Measurements from ENCODE around the gene IP6K3.

The IP6K3 gene

DNA sequence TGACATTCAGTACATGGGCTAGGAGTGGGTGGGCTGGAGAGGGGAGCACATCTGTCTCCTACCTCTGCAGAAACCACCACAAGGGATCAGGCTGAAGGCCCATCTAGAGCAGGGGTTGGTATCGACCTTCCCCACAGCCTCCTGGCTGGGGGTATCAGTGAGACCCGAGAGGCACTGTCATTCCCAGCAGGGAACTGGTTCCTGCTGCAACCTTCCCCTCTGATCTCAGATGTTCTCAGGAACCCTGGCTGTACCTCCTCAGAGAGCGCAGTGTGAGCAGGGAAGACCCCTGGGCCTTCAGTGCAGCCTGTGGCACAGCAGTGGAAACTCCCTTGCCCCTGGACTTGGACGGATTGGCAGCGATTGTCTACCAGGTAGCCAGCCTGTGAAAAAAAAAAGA is 7.8 kb downstream of the IP6K3 start:
- DNase-seq = no peak

DNA sequence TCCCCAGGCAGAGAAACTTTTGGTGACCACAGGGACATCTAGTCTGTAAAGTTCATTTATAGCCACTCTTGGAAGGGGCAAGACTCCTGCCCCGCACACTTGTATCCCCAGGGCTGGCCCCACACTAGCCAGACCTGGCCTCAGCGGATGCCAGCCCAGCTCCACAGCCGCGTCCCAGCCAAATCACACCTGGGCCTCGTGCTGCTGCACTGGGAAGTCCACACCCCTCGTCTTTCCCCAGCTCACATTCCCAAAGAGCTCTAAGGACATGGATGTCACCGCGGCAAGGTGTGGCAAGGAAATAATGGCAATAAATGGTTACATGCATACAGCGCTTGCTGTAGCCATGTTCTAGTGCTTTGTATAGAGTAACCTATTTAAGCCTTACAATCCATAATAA is 8.6 kb downstream of the IP6K3 start:
- no peak for DNase-seq

DNA sequence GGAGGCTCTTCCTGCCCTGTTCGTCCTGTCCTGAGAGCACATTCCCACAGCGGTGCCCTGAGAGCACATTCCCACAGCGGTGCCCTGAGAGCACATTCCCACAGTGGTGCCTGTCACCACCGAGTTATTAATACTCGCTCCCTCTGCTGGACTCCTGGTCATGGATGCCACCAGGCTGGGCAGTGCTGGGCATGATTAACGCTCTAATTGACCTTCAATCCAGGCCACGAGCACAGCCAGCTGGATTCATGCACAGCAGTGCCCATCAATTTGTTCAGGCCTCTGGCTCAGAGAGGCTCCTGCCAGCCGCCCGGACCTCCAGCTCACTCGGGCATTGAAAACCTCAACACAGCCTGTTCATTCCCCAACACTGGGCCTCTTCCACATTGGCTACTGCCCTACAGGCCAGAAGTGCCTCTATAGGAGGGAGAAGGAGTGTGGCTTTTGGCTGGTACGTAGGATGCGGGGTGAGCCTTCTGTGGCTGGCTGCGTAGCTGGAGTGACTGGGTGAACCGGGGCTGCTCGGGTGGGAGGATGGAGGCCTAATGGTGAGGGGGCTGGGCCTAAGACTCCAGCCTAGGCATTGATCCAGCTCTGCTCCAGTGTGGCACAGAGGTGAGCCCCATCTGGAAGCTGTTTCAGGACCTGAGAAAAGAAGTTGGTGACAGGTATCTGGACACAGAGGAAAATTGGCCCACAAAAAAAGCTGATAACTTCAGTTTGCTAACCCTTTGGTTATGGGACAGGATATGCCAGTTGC is 9.3 kb downstream of the IP6K3 start:
- DNase-seq = no peak

DNA sequence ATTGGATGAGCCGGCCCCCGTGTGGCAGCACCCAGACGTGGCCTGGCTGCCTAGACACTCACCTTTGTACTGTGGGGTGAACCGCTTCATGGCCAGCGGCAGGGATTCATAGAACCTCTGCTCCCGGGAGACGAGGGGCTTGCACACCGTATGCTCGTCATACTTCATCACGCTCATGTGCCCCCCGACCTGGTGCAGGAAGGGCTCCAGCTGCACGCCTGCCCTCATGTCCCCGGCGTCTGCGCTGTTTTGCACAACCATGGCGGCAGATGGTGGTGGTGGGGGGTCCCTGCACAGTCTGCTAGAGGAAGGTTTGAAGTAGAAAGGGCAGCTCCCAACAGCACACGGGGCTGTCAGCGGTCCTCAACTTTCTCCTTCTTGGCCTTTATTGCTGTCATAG is 11.5 kb downstream of the IP6K3 start:
- DNase-seq = no peak

DNA sequence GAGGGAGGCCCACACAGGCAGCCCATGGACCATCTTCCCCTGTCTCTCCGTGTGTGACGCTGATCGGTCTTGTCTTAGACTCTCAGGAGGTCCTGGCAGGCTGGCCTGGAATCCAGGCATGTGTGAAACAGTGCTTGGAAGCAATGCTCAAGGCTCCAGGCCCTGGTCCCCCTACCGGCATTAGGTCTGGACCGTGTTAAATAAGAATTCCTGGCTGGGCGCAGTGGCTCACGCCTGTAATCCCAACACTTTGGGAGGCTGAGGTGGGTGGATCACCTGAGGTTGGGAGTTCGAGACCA is 13.0 kb downstream of the IP6K3 start:
- DNase-seq = no peak

DNA sequence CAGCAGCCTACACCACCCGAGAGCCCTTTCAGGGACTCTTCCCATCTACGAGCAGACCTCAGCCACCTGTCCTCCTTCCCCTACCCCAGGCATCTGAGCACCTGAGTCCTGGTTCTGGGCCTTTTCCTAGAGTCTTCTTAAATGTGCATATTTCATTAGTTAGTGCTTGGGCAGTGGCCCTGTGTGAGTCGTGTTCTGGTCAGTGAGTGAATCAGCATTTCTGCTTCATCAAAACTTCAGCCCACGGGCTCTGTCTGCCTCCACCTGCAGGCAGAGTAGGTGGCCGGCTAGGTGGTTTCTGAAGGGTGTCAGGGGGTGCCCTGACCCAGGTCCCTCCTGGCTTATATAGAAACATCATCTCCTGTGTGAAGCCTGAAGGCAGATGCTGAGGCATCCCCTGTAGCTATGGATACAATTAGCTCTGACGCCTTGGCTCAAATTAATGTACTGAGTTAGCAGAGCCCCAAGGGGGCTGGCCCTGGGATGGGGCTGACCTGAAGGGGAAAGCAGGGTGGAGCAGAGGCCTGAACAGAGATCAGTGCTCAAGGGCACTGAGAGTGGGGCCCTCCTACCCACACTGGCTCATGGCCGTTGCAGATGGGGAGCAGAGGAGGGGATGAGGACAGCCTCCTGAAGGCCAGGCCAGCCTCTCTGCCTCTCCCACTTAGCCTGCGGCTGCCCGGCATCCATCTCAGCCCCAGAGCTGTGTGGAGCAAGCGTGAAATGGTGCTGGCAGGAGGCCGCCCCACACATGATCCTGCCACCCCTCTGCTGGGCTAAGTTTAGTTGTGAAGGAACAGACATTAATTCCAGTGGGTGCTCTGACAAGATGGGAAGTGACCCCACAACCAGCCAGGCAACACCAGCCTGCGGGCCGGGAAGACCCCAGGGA is 13.6 kb downstream of the IP6K3 start:
- no peak for DNase-seq

DNA sequence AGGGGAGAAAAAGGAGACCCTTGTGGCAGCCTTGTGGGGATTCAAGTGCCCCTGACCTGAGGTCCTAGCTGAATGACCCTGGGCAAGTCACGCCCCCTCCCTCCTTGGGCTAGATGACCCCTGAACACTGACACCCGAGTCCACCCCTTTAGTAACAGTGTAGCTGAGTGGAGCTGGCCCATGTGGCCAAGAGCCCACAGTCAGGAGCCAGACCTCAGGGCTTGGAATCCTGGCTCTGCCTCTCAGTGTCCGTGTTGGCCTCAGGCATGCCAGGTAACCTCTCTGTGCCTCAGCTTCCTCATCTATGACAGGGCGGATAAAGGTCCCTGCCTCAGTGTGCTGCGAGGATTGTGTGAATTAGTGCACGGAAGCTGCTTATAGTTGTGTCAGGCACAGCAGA is 14.3 kb downstream of the IP6K3 start:
- DNase-seq = no peak

DNA sequence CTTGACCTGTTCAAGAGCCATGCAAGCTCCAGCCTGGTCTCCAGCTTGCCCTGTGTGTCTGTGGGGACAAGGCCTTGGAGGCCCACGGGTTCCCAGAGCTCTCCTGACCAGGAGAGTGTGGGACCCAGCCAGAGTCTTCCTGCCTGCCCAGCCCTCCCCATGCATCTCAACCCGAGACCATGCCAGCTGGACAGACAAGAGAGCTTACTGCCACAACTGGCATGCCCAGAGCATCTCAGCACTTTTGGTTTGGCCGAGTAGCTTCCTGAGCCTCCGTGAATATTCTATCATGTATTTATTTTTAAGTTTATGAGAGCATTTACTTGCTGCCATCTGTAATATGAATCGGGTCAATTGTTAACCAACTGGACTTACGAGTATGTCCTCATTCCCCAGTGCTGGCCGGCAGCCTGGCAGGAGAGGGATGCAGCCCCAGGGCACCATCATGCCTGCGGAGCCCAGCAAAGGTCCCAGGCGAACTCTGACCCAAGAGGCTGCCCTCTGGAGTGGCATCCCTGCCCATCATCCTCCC is 14.9 kb downstream of the IP6K3 start:
- DNase-seq = no peak

DNA sequence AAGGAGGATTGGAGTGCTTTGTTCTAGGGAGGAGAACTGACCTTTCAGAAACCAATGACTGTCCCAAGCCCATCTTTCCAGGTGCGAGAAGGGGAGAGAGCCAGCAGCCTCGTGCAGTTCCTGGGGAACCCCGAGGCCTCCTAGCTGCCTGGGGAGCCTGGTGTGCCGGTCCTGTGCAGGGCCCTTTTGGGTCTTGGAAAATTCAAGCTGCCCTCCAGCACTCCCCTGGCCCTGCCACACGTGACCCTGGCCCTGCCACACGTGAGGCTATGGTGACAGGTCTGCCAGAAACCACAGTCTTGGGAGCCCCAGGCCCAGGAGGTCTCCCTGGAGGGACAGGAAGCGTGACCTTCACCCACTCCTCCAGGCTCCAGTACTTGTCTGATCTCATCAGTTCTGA is 15.7 kb downstream of the IP6K3 start:
- DNase-seq = no peak

DNA sequence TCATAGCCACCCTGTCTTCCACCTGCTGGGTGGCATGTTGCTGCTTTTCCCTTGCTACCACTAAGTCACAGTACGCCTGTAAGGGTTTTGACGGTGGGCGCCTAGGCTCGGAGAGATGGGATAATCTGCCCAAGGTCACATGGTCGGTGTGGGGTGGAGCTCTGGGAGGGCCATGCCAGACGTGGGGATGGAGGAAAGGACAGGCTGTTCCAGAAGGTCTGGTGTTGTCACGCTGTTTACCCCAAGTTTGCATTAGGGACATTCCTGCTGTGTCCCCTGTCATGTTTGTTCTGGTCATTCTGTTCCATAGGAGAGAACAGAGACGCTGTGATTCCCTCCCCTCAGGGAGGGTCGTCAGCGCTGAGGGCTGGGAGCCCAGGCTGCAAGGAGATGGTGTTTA is 16.1 kb downstream of the IP6K3 start:
- DNase-seq = no peak

DNA sequence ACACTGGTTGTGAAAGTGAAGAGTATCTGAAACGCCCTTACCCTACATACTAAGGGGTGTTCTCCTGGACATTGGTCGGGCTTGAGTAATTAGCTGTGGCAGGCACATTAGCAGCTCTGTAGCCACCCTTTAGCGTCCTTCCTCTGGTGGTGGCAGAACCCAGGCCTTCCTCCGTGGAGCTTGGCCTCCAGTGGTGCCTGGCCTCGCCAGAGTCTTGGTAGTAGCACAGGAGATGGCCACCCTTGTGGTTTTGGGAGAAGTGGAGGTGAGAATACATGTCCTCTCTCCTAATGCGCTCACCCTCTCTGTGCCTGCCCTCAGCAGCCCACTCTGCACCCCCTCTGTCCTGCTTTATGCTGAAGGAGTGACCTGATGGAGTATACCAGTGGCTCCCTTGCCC is 17.6 kb downstream of the IP6K3 start:
- DNase-seq = no peak

DNA sequence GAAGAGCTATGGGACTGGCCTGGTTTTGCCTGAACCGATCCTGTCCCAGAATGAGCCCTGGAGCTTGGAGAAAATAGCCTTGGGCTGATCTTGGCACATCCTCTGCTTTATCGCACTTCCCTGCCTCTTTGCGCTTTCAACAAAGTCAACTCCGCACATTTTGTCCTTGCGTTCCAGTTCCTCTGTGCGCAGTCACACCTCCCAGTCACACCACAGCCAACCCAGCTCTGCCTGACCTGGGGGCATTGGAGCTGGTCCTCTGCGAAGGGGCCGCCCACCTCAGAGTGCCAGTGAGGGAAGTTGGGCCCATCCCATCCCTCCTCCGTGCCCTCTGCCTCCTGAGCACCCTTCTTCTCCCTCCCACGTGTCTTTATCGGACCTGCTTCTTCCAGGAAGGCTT is 18.3 kb downstream of the IP6K3 start:
- DNase-seq = no peak

DNA sequence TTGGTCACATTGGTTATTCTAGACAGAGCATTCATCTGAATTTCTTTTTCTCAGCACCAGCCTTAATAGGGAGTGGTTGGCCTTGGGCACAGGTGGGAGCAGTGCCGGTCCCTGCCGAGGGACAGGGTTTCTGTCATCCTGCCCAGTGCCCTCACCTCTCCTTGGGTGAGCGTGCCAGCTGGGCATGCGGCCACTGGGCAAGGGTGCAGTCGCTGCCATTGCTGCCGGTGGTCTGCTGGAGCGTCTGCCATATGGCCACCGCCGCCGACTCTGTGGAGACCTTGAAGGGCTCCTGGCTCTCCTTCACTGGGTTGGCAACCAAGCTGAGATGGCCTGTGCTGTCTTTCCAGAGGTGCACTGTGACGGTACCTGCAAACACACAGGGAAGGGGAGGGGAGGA is 18.8 kb downstream of the IP6K3 start:
- no peak for DNase-seq

DNA sequence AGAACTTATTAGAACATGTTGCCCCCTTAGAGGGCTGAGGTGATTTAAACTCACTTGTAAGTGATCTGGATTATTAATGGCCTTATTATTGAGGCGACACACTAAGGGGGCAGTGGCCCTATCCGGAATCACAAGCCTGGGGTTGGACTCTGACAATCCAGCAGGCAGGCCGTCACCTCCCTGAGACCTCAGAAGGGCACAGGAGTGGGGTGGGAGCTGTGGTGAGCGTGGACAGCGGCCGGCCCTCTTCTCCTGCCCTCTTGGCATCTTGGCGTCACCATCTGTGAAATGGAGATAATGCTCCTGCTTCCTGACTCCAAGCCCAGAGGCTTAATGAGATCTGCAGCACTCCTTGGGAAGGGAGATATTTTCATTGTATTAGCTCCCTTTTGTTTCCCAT is 19.6 kb downstream of the IP6K3 start:
- no peak for DNase-seq

DNA sequence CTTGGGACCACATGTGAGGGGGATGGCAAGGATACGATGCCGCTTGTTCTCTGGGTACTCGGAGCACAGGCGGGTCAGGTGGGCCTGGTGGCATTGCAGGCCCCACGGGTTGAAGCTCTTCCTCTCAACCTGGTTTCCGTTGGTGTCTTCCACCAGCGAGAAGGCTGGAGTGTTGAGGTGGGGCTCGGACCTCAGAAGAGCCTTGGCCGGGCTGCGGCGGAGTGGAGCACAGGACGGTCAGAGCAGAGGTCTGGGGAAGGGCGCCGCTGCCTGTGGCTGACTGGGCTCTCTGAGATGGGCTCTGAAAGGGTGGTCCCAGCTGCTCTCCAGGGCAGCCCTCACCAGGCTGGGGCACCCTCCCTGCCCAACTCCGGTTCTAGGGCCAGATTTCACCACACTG is 20.0 kb downstream of the IP6K3 start:
- no peak for DNase-seq

DNA sequence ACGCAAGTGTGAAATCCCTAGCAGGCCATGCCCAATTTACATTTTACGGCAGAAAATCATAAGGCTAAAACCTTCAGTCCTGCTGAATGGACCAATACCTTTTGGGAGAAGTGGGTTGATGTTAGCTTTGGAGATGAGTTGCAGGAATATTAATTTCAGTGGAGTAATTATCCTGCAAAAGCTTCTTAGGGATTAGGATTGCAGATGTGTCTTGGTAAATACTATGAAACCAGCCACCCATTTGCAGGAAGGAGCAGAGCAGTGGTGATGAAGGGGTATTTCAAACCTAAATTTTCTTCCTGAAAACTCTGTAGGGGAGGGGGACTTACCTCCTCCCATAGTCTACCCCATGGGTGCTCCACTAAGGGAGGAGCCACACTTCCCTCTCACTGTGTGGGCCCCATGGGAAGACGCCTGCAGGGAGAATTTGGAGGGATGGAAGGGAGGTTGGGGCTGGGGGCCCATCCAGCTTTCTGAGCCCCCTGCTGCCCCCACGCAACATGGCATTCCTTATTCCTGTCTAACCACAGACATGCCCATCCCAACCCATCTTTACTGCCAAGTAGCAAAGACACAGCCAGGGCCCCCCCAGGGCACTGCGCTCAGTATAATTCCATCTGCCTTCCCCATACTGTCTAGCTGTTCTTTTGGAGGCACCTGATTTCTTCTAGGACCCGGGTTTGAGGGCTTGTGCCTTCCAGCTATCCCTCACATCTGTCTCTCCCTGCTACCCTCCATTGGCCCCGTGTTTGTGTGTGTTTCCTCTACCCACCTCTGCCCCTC is 20.6 kb downstream of the IP6K3 start:
- DNase-seq = no peak

DNA sequence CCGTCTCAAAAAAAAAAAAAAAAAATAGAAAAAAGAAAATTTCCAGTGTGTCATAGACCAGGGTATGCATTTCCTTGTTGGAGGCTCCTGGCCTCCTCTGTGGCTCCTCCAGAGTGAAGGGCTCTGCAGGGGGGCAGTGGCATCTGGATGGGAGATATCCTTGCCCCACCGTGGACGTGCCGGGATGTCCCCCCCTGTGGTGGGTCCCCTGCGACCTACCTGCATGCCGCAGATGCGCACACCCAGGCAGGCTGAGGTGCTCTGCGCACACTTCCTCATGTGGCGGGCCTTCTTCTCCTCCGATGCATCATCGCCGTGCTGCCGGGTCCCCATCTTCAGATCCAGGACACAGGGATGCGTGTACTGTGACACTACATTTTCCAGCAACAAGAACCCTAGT is 21.5 kb downstream of the IP6K3 start:
- no peak for DNase-seq

DNA sequence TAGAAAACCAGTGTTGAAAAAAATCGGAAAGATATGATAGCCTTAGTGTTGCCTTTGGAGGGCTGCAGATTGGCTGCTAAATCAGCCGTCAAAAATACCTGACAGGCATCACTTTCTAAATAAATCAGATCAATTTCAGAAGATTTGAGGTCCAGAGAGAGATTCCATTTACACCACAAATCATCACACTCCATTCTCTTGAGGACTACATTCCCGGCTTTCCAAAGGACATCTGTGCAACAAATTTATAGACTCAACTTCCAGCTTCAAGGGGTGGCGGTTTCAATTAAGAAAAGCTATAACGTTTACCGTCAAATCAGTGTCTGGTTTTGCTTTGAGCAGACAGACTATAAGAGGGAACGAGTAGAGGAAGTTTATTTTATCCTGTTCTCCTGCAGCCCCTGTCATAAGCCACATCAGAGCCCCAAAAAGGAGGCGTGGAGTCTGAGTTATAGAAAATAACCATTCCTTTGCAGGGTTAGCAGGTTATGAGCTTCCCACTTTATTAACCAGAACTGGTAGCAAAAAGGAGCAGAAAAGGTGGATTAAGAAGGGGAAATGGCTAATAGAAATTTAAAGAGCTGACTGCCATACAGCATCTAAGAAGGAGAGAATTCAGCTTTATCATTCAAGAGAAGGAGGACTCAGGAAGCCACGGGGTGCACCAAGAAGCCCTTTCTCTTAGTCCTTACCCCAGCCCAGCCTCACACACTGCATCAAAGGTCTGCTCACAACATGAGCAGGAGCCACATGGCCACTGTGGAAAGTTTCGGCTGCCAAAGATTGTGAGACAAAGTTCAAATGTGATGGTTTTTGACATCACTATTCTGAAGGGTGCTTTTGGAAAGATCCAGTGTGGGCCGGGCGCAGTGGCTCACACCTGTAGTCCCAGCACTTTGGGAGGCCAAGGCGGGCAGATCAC is 22.3 kb downstream of the IP6K3 start:
- no peak for DNase-seq

DNA sequence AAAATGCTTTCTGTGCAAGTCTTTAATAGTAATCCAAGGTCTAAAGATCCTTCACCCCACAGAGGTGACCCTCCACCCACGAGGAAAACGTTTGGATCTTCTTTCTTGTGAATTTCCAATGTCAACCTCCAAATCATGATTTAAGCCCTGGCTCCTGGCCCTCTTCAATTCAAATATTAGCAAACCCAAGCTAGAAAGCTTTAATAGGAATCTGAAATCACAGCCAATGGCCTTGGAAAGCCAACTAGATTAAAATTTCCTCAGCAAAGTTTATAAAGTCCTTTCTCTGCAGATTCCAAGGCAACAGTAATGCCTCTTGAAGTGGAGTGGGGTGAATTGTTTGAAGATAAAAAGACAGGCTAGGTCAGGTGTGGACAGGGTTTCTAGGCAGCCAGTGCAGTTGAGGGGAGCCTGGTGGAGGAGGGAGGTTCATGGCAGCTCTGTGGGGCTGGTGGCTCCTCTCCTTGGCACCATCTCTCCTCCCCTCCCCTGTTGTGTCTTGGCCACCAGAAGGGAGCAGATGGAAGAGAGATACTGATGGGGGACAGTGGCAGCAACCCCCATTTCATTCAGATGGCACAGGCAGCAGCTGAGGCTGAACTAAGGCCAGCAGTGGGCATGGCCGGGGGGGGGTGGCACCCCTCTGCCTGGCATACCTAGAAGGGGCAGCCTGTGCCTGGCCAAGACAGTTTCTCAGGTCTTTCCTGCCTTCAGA is 23.2 kb downstream of the IP6K3 start:
- DNase-seq = no peak

DNA sequence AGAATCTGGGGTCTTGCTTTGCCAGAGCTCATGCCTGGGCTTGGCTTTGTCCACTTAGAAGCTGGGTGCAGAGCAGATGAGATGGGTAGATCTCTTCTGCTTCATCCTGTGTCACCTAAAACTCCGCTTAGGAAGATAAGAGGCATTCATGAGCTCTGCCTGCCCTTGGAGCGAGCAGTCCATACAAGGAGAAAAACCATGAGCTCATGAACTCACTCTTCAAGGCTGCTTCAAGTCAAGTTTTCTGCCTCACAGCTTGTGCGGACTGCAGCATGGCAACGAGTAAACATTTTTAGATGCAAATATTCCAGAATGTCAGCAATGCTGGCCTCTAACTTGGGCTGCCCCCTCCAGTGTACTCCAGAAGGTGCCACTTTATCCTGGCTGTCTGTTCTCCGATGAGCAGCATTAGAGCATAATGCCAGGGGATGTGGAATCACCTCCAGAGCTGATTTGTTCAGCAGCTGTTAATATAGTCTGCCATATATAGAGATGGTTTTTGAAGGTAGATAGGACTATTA is 24.5 kb downstream of the IP6K3 start:
- DNase-seq = no peak

DNA sequence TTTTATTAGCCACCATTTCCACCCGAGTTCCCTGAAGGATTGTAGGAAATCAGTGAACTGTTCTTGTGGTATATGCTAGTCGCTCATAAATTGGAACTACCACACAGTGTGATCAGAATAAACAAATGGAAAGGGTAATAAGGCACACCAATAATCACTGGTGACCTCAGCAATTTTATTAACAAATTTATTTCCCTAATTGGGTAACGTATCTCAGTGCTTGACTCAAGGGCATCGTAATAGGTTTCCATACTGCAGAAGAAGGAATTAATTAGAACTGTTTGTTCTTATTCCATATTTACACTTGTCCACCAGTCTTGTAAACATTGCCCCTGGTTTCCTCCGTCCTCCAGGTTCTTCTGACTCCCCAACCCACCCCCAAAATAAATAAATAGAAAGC is 25.2 kb downstream of the IP6K3 start:
- no peak for DNase-seq

DNA sequence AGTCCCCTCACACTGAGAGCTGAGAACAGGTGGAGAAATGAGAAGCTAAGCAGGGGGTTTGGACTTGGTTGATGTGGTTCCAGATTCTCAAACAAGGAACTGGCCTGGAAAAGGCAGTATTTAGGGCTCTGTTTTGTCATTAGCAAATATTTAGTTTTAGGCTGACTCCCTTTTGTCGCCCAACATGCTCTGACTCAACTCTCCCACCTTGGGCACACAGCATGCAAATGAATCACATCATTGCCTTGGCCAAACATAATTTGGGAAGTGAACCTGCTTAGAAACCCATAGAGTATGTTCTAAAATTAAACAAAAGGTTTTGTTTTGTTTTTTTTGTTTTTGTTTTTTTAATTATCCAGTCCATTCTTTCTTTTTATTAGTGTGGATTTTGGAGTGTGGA is 25.7 kb downstream of the IP6K3 start:
- no peak for DNase-seq
